ENCODE measurements around the gene TNFRSF1A.

DNA sequence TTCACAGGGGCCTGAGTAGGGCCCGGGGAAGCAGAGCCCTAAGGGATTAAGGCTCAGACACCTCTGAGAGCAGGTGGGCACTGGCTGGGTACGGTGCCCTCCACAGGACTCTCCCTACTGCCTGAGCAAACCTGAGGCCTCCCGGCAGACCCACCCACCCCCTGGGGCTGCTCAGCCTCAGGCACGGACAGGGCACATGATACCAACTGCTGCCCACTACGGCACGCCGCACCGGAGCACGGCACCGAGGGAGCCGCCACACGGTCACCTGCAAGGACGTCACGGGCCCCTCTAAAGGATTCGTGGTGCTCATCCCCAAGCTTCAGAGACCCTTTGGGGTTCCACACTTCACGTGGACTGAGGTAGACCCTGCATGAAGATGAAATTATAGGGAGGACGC lies 49.1 kb upstream of the TNFRSF1A start:
- TF ChIP-seq, protein P1, sequence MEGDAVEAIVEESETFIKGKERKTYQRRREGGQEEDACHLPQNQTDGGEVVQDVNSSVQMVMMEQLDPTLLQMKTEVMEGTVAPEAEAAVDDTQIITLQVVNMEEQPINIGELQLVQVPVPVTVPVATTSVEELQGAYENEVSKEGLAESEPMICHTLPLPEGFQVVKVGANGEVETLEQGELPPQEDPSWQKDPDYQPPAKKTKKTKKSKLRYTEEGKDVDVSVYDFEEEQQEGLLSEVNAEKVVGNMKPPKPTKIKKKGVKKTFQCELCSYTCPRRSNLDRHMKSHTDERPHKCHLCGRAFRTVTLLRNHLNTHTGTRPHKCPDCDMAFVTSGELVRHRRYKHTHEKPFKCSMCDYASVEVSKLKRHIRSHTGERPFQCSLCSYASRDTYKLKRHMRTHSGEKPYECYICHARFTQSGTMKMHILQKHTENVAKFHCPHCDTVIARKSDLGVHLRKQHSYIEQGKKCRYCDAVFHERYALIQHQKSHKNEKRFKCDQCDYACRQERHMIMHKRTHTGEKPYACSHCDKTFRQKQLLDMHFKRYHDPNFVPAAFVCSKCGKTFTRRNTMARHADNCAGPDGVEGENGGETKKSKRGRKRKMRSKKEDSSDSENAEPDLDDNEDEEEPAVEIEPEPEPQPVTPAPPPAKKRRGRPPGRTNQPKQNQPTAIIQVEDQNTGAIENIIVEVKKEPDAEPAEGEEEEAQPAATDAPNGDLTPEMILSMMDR (IDR thresholded peaks at IDR 0.05): no peak
- TF ChIP-seq POLR2A (IDR thresholded peaks at IDR 0.05): no peak
- TF ChIP-seq EP300 (IDR thresholded peaks at IDR 0.05): no peak

All from tibial nerve (tissue), 4 donors.